ENCODE results near the gene PCED1B. TPM values are rescaled to one million over a fixed set of nuclear protein-coding genes. Genes with fewer than 3 reads are reported as not detected.

The PCED1B gene
- total RNA-seq, 1 donor from 2014 or later: 1.2 TPM

GRCh38 chr12:47067176-47067575, 12.2 kb upstream of the PCED1B start:
- ATAC-seq: no peak
- DNase-seq (ENCODE audit: low spot score): no peak

GRCh38 chr12:47067771-47068431, 11.5 kb upstream of the PCED1B start:
- DNase-seq (ENCODE audit: low spot score) (no peak), ATAC-seq (no peak)

- DNase-seq (ENCODE audit: low spot score) (no peak), ATAC-seq (no peak)
Observed at GRCh38 chr12:47068539-47068938, 10.9 kb upstream of the PCED1B start.

- no peak for DNase-seq (ENCODE audit: low spot score)
- no peak for ATAC-seq
Observed at GRCh38 chr12:47070310-47070709, 9.1 kb upstream of the PCED1B start.

- DNase-seq (ENCODE audit: low spot score): no peak
- peak; percentile 74 for ATAC-seq
Observed at GRCh38 chr12:47071241-47071852, 8.1 kb upstream of the PCED1B start.

GRCh38 chr12:47073951-47074350, 5.5 kb upstream of the PCED1B start:
- DNase-seq (ENCODE audit: low spot score) (no peak), ATAC-seq (no peak)

- ATAC-seq (no peak), DNase-seq (ENCODE audit: low spot score) (no peak)
Observed at GRCh38 chr12:47074757-47075156, 4.7 kb upstream of the PCED1B start.

- no peak for DNase-seq (ENCODE audit: low spot score)
- no peak for ATAC-seq
Observed at GRCh38 chr12:47075192-47076084, 4.0 kb upstream of the PCED1B start.

GRCh38 chr12:47077206-47078085, 2.0 kb upstream of the PCED1B start:
- ATAC-seq (no peak), DNase-seq (ENCODE audit: low spot score) (no peak)

- no peak for DNase-seq (ENCODE audit: low spot score)
- ATAC-seq: no peak
Observed at GRCh38 chr12:47078086-47078395, 1.4 kb upstream of the PCED1B start.

GRCh38 chr12:47078733-47079467, 521 bp upstream of the PCED1B start:
- DNase-seq (ENCODE audit: low spot score) (no peak), ATAC-seq (peak; percentile 43)

GRCh38 chr12:47079981-47080724, 732 bp downstream of the PCED1B start:
- ATAC-seq (peak; percentile 62), DNase-seq (ENCODE audit: low spot score) (peak; percentile 54)

GRCh38 chr12:47080725-47081502, 1.5 kb downstream of the PCED1B start:
- peak; percentile 24 for ATAC-seq

GRCh38 chr12:47082283-47082682, 2.9 kb downstream of the PCED1B start:
- DNase-seq (ENCODE audit: low spot score) (no peak), ATAC-seq (no peak)

More at GRCh38 chr12:47080725-47081502, 1.5 kb downstream of the PCED1B start:
- peak; percentile 53 for DNase-seq (ENCODE audit: low spot score)

GRCh38 chr12:47082796-47083621, 3.6 kb downstream of the PCED1B start:
- DNase-seq (ENCODE audit: low spot score): no peak
- ATAC-seq: no peak

- no peak for DNase-seq (ENCODE audit: low spot score)
- no peak for ATAC-seq
Observed at GRCh38 chr12:47084172-47084571, 4.8 kb downstream of the PCED1B start.

GRCh38 chr12:47085815-47086252, 6.4 kb downstream of the PCED1B start:
- ATAC-seq: peak; percentile 54
- no peak for DNase-seq (ENCODE audit: low spot score)

Measured in left lobe of liver (tissue), 2 donors.